ENCODE data around the gene PM20D2.

DNA sequence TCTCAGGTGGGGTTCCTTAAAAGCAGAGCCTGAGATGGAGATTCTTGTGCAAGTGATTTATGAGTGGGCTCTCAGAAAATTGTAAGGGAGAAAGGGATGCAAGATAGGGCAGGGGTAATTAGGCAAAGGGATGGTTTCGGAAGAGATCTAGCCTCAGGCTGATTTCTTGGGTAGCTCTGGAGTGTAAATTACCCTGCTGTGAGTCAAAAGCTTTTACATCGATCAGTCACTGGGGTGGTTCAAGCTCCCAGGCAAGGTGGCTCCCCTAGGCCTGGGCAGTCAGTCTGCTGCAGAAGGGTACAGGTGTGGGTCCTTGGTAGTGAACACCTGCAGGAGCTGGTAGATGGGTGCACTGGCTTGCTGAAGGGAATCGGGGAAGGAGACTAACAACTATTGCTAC is 11.1 kb upstream of the PM20D2 start:
- TF ChIP-seq, protein P1, sequence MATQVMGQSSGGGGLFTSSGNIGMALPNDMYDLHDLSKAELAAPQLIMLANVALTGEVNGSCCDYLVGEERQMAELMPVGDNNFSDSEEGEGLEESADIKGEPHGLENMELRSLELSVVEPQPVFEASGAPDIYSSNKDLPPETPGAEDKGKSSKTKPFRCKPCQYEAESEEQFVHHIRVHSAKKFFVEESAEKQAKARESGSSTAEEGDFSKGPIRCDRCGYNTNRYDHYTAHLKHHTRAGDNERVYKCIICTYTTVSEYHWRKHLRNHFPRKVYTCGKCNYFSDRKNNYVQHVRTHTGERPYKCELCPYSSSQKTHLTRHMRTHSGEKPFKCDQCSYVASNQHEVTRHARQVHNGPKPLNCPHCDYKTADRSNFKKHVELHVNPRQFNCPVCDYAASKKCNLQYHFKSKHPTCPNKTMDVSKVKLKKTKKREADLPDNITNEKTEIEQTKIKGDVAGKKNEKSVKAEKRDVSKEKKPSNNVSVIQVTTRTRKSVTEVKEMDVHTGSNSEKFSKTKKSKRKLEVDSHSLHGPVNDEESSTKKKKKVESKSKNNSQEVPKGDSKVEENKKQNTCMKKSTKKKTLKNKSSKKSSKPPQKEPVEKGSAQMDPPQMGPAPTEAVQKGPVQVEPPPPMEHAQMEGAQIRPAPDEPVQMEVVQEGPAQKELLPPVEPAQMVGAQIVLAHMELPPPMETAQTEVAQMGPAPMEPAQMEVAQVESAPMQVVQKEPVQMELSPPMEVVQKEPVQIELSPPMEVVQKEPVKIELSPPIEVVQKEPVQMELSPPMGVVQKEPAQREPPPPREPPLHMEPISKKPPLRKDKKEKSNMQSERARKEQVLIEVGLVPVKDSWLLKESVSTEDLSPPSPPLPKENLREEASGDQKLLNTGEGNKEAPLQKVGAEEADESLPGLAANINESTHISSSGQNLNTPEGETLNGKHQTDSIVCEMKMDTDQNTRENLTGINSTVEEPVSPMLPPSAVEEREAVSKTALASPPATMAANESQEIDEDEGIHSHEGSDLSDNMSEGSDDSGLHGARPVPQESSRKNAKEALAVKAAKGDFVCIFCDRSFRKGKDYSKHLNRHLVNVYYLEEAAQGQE (IDR thresholded peaks at IDR 0.05; ENCODE audit: unreplicated experiment) = no peak
- TF ChIP-seq EZH2phosphoT487 (IDR thresholded peaks at IDR 0.05; ENCODE audit: unreplicated experiment) = no peak
- TF ChIP-seq, protein P2, sequence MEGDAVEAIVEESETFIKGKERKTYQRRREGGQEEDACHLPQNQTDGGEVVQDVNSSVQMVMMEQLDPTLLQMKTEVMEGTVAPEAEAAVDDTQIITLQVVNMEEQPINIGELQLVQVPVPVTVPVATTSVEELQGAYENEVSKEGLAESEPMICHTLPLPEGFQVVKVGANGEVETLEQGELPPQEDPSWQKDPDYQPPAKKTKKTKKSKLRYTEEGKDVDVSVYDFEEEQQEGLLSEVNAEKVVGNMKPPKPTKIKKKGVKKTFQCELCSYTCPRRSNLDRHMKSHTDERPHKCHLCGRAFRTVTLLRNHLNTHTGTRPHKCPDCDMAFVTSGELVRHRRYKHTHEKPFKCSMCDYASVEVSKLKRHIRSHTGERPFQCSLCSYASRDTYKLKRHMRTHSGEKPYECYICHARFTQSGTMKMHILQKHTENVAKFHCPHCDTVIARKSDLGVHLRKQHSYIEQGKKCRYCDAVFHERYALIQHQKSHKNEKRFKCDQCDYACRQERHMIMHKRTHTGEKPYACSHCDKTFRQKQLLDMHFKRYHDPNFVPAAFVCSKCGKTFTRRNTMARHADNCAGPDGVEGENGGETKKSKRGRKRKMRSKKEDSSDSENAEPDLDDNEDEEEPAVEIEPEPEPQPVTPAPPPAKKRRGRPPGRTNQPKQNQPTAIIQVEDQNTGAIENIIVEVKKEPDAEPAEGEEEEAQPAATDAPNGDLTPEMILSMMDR (conservative IDR thresholded peaks at IDR 0.05; ENCODE audit: low read depth in 2 of 2) = no peak
- no peak for TF ChIP-seq POLR2AphosphoS5 (IDR thresholded peaks at IDR 0.05; ENCODE audit: low read depth)
- no peak for TF ChIP-seq EZH2 (IDR thresholded peaks at IDR 0.05; ENCODE audit: low read depth, unreplicated experiment)
- TF ChIP-seq CREB1 (CRISPR knock-in tag; IDR thresholded peaks at IDR 0.05; ENCODE audit: low read depth) = no peak
- TF ChIP-seq JUNB (IDR thresholded peaks at IDR 0.05; ENCODE audit: unreplicated experiment) = no peak
- no peak for TF ChIP-seq NANOG (IDR thresholded peaks at IDR 0.05; ENCODE audit: borderline replicate concordance)
- TF ChIP-seq, protein P3, sequence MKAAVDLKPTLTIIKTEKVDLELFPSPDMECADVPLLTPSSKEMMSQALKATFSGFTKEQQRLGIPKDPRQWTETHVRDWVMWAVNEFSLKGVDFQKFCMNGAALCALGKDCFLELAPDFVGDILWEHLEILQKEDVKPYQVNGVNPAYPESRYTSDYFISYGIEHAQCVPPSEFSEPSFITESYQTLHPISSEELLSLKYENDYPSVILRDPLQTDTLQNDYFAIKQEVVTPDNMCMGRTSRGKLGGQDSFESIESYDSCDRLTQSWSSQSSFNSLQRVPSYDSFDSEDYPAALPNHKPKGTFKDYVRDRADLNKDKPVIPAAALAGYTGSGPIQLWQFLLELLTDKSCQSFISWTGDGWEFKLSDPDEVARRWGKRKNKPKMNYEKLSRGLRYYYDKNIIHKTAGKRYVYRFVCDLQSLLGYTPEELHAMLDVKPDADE (IDR thresholded peaks at IDR 0.05) = no peak

Data from GM23338 (cell line).